GM23338 (cell line): ENCODE measurements around the gene ENPEP. TPM values are rescaled to one million over a fixed set of nuclear protein-coding genes. Genes with fewer than 3 reads are reported as not detected.

Experiments used
- JUNB ChIP-seq: IDR thresholded peaks from one replicate; pipeline ENCODE4 v1.6.1; 2016; ENCODE audit warnings: antibody characterized with exemption; ENCODE audit not compliant: unreplicated experiment
- POLR2AphosphoS5 ChIP-seq: IDR thresholded peaks from 2 replicates; pipeline ENCODE4 v1.6.1; 2016; ENCODE audit warnings: antibody characterized with exemption, low read depth
- ZNF114 ChIP-seq: fragments of 250-450 bp; sonication (Bioruptor Pico); IDR thresholded peaks from 2 replicates; pipeline ENCODE4 v1.5.0; 2020; ENCODE audit warnings: mild to moderate bottlenecking, moderate library complexity
- ZNF331 ChIP-seq: fragments of 250-450 bp; sonication (Bioruptor Pico); IDR thresholded peaks from 2 replicates; pipeline ENCODE4 v1.5.0; 2020; ENCODE audit warnings: low read depth, mild to moderate bottlenecking, moderate library complexity
- polyA plus RNA-seq: library from polyadenylated mRNA; unstranded; fragments of >200 nt; fragmentation: Nextera tagmentation; extraction: Ambion mirVana; gene quantifications from 2 replicates; pipeline ENCODE4 v1.2.1, GENCODE V29; 2016
- total RNA-seq: library from RNA; depleted of rRNA; stranded (reverse); fragments of >200 nt; shearing (Covaris generic); gene quantifications from 2 replicates; pipeline ENCODE4 v1.2.3, GENCODE V29; 2014
- TF ChIP-seq, protein P1 (sequence below): fragments of 250-450 bp; sonication (Bioruptor Pico); IDR thresholded peaks from 2 replicates; pipeline ENCODE4 v1.5.0; 2020; ENCODE audit warnings: mild to moderate bottlenecking, moderate library complexity
- TF ChIP-seq, protein P2 (sequence below): IDR thresholded peaks from one replicate; pipeline ENCODE4 v1.6.1; 2018; ENCODE audit warnings: antibody characterized with exemption; ENCODE audit not compliant: unreplicated experiment
- TF ChIP-seq, protein P3 (sequence below), 2 experiments: fragments of 200-600 bp in 1 of 2; sonication (generic) in 1 of 2; conservative IDR thresholded peaks; 2 replicates each; pipeline versions ENCODE4 v1.5.1 to v1.6.1; 2016 to 2017; ENCODE audit warnings: antibody characterized with exemption in 2 of 2, low read depth in 2 of 2, mild to moderate bottlenecking in 2 of 2, moderate library complexity in 1 of 2

ENPEP gene
- total and polyA plus RNA-seq, 2 experiments from 2014 or later: 0.79 to 1.5 TPM

DNA sequence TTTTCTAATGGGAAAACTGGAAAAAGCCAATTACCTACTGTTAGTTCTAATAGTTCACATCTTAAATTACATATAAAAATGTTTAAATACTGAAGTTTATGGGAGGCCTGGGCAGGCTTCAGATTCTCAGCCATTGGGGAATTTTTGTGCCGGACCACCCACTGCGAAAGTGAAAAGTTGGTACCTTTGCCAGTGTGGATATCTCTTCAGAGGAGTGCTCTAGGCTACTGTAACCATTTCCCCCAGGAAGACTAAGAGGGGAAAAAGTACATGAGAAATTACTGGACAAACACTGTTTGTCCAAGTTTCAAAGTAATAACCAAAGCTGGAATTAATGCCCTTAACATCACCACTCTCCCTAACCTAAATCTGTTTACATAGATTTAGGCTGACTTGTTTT lies 126.1 kb downstream of the ENPEP start (continued):
- TF ChIP-seq, protein P1, sequence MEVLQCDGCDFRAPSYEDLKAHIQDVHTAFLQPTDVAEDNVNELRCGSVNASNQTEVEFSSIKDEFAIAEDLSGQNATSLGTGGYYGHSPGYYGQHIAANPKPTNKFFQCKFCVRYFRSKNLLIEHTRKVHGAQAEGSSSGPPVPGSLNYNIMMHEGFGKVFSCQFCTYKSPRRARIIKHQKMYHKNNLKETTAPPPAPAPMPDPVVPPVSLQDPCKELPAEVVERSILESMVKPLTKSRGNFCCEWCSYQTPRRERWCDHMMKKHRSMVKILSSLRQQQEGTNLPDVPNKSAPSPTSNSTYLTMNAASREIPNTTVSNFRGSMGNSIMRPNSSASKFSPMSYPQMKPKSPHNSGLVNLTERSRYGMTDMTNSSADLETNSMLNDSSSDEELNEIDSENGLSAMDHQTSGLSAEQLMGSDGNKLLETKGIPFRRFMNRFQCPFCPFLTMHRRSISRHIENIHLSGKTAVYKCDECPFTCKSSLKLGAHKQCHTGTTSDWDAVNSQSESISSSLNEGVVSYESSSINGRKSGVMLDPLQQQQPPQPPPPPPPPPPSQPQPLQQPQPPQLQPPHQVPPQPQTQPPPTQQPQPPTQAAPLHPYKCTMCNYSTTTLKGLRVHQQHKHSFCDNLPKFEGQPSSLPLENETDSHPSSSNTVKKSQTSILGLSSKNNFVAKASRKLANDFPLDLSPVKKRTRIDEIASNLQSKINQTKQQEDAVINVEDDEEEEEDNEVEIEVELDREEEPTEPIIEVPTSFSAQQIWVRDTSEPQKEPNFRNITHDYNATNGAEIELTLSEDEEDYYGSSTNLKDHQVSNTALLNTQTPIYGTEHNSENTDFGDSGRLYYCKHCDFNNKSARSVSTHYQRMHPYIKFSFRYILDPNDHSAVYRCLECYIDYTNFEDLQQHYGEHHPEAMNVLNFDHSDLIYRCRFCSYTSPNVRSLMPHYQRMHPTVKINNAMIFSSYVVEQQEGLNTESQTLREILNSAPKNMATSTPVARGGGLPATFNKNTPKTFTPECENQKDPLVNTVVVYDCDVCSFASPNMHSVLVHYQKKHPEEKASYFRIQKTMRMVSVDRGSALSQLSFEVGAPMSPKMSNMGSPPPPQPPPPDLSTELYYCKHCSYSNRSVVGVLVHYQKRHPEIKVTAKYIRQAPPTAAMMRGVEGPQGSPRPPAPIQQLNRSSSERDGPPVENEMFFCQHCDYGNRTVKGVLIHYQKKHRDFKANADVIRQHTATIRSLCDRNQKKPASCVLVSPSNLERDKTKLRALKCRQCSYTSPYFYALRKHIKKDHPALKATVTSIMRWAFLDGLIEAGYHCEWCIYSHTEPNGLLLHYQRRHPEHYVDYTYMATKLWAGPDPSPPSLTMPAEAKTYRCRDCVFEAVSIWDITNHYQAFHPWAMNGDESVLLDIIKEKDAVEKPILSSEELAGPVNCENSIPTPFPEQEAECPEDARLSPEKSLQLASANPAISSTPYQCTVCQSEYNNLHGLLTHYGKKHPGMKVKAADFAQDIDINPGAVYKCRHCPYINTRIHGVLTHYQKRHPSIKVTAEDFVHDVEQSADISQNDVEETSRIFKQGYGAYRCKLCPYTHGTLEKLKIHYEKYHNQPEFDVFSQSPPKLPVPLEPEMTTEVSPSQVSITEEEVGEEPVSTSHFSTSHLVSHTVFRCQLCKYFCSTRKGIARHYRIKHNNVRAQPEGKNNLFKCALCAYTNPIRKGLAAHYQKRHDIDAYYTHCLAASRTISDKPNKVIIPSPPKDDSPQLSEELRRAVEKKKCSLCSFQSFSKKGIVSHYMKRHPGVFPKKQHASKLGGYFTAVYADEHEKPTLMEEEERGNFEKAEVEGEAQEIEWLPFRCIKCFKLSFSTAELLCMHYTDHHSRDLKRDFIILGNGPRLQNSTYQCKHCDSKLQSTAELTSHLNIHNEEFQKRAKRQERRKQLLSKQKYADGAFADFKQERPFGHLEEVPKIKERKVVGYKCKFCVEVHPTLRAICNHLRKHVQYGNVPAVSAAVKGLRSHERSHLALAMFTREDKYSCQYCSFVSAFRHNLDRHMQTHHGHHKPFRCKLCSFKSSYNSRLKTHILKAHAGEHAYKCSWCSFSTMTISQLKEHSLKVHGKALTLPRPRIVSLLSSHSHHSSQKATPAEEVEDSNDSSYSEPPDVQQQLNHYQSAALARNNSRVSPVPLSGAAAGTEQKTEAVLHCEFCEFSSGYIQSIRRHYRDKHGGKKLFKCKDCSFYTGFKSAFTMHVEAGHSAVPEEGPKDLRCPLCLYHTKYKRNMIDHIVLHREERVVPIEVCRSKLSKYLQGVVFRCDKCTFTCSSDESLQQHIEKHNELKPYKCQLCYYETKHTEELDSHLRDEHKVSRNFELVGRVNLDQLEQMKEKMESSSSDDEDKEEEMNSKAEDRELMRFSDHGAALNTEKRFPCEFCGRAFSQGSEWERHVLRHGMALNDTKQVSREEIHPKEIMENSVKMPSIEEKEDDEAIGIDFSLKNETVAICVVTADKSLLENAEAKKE (CRISPR knock-in tag): no peak
- TF ChIP-seq POLR2AphosphoS5 (no peak), ZNF331 (CRISPR knock-in tag) (no peak), ZNF114 (CRISPR knock-in tag) (no peak), JUNB (no peak)
- TF ChIP-seq, protein P2, sequence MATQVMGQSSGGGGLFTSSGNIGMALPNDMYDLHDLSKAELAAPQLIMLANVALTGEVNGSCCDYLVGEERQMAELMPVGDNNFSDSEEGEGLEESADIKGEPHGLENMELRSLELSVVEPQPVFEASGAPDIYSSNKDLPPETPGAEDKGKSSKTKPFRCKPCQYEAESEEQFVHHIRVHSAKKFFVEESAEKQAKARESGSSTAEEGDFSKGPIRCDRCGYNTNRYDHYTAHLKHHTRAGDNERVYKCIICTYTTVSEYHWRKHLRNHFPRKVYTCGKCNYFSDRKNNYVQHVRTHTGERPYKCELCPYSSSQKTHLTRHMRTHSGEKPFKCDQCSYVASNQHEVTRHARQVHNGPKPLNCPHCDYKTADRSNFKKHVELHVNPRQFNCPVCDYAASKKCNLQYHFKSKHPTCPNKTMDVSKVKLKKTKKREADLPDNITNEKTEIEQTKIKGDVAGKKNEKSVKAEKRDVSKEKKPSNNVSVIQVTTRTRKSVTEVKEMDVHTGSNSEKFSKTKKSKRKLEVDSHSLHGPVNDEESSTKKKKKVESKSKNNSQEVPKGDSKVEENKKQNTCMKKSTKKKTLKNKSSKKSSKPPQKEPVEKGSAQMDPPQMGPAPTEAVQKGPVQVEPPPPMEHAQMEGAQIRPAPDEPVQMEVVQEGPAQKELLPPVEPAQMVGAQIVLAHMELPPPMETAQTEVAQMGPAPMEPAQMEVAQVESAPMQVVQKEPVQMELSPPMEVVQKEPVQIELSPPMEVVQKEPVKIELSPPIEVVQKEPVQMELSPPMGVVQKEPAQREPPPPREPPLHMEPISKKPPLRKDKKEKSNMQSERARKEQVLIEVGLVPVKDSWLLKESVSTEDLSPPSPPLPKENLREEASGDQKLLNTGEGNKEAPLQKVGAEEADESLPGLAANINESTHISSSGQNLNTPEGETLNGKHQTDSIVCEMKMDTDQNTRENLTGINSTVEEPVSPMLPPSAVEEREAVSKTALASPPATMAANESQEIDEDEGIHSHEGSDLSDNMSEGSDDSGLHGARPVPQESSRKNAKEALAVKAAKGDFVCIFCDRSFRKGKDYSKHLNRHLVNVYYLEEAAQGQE: no peak
- TF ChIP-seq, protein P3, sequence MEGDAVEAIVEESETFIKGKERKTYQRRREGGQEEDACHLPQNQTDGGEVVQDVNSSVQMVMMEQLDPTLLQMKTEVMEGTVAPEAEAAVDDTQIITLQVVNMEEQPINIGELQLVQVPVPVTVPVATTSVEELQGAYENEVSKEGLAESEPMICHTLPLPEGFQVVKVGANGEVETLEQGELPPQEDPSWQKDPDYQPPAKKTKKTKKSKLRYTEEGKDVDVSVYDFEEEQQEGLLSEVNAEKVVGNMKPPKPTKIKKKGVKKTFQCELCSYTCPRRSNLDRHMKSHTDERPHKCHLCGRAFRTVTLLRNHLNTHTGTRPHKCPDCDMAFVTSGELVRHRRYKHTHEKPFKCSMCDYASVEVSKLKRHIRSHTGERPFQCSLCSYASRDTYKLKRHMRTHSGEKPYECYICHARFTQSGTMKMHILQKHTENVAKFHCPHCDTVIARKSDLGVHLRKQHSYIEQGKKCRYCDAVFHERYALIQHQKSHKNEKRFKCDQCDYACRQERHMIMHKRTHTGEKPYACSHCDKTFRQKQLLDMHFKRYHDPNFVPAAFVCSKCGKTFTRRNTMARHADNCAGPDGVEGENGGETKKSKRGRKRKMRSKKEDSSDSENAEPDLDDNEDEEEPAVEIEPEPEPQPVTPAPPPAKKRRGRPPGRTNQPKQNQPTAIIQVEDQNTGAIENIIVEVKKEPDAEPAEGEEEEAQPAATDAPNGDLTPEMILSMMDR (conservative IDR thresholded peaks at IDR 0.05; ENCODE audit: low read depth in 2 of 2): no peak
